HG02970 (cell line): ENCODE results near the gene NOL4L.
"Not testable (repeated sequence)": the region's sequence is repeated elsewhere in the genome, so short reads cannot be mapped to it uniquely, and the experiment has no call there.

Experiments used
- ATAC-seq: cut with Tn5 transposase; IDR thresholded peaks from one replicate; pipeline ENCODE4 v1.9.1; 2021; ENCODE audit warnings: mild to moderate bottlenecking, moderate library complexity, moderate number of reproducible peaks; ENCODE audit not compliant: unreplicated experiment, low FRiP score

NOL4L gene

DNA sequence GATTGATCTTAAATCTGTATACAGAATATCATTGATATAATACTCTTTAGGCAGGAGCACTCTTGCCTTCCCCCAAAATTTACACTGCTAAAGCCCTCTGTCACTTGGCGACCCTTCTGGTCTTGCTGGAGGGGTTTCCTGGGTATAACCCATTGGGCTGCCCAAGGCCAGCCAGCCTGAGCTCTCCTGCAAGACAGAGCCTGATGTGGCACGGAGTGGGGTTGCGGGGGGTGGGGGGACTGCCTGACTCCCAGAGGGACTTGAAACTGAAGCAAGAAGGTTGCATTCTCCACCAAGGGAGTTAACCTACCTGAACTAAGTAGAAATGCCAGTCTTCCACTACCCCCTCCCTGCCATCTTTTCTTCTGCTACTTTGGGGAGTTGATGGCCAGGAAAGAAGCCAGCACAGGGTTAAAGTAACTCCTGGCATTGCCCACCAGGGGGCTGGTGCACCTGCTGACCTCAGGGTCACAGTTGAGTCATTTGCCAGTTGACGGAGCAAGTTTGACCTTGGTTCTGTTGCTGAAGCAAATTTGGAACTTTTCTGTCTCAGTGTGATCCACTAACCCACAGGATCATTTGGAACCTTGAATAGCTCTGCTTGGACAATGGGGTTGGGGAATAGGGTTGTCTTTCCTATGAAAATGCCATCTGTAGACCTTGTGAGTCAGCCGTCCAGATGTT is 147.6 kb downstream of the NOL4L start:
- ATAC-seq = no peak

- no peak for ATAC-seq
Observed at GRCh38 chr20:32436968-32437367, 148.2 kb downstream of the NOL4L start.

GRCh38 chr20:32436142-32436861 is 148.8 kb downstream of the NOL4L start:
- no peak for ATAC-seq

- ATAC-seq = no peak
Observed at GRCh38 chr20:32435449-32436107, 149.6 kb downstream of the NOL4L start.

DNA sequence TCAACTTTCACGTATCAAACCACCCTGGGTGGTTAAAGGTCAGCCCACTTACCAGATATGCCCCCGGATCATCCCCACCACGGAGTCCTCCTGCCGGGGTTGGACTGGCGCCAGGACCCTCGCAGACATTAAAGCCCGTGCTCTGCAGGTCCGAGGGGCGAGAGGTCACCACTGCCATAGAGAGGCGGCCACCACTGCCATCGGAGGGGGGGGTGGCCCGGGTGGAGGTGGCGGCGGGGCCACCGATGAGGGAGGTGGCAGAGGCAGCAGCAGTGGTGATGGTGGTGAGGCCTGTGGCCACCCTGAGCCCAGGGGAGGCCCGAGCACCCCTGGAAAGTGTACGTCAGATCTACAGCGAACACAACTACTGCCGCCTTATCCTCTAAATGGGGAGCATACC is 150.7 kb downstream of the NOL4L start:
- no peak for ATAC-seq

- no peak for ATAC-seq
Observed at GRCh38 chr20:32433311-32434021, 151.7 kb downstream of the NOL4L start.

DNA sequence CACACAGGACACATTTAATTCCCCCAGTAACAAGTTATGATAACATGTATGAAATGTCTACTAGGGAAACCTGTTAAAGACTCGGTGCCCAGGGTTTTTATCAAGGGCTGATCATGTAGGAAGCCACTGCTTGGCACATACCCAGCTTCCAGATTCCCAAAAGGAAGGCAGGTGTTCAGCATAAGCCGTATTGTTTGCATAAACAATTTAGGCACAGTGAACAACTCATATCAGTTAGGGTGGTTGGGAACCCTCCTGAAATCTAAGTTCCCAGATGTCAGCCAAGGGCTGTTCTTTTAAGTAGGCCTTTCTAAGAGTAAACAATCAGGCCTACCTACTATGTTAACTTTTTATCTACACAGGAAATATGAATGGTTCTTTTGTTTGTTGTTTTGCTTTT is 152.9 kb downstream of the NOL4L start:
- no peak for ATAC-seq

DNA sequence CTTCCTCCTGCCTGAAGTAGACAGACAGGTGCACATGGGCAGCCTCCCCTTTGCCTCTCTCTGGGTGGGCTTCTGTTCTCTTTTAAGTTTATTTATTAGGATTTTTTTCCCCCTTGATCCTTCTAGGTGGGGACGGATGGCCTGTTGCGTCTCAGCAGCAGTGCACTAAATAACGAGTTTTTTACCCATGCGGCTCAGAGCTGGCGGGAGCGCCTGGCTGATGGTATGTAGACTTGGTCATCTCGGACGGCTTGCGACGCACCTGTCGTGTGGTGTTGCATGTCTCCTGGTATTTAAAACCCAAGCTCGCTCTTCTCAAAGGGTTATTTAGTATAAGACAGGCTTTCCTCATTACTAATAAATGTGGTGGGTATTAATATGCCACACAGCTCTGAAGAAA is 153.7 kb downstream of the NOL4L start:
- ATAC-seq = no peak

GRCh38 chr20:32429745-32430360 is 155.3 kb downstream of the NOL4L start:
- ATAC-seq = no peak

GRCh38 chr20:32429343-32429742 is 155.8 kb downstream of the NOL4L start:
- ATAC-seq = no peak

- no peak for ATAC-seq
Observed at GRCh38 chr20:32427996-32428395, 157.1 kb downstream of the NOL4L start.

GRCh38 chr20:32421290-32421689 is 163.8 kb downstream of the NOL4L start:
- ATAC-seq = no peak

GRCh38 chr20:32418376-32418775 is 166.8 kb downstream of the NOL4L start:
- no peak for ATAC-seq

- no peak for ATAC-seq
Observed at GRCh38 chr20:32416206-32416605, 168.9 kb downstream of the NOL4L start.

DNA sequence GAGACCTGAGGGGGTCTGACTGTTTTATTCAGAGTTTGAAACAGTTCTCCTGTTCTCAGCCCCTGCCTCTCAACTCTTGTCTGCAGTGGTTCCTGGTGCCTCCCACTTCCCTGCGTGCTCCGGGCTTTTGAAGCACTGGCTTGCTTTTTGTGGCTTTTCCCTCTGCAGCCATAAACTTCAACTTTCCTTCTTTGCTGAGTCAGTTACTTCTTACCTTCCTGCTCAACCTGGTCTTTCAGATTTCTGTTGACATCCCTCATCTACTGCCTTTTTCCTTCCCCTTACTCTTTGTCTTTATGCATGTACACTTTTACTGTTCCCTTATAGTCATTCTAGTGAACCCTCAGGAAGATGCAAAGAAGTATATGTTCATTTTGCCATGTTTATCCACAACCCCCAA is 169.6 kb downstream of the NOL4L start:
- ATAC-seq = no peak

- ATAC-seq = no peak
Observed at GRCh38 chr20:32411955-32412706, 173.0 kb downstream of the NOL4L start.

DNA sequence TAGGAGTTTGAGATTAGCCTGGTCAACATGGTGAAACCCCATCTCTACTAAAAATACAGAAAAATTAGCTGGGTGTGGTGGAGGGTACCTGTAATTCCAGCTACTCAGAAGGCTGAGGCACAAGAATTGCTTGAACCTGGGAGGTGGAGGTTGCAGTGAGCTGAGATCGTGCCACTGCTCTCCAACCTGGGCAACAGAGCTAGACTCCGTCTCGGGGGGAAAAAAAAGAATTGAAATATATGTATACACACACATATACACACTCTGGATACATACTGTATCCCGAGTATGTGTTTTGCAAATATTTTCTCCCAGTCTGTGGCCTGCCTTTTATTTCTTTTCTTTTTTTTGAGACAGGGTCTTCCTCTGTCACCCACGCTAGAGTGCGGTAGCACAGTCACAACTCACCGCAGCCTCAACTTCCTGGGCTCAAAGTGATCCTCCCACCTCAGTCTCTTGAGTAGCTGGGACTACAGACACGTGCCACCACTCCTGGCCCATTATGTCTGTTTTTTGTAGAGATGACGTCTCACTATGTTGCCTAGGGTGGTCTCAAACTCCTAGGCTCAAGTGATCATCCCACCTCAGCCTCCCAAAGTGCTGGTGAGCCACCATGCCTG is 177.9 kb downstream of the NOL4L start:
- not testable (repeated sequence) for ATAC-seq

DNA sequence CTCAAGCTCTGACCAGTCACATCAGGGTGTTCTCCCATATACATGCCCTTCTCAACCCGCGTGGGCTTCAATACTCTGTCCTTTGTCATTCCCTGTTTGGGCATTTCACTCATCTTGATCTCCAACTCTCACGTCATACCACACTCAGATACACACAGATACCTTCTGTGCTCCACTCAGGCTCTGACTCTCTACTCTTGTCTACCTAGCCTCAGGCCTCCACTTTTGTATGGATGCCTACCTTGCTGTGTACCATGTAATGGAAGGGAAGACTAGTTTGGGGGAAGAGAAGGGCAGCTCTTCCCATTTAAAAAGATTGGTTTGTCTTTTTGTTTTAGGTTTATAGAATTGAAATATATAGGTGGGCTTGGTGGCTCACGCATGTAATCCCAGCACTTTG is 178.4 kb downstream of the NOL4L start:
- ATAC-seq = no peak

DNA sequence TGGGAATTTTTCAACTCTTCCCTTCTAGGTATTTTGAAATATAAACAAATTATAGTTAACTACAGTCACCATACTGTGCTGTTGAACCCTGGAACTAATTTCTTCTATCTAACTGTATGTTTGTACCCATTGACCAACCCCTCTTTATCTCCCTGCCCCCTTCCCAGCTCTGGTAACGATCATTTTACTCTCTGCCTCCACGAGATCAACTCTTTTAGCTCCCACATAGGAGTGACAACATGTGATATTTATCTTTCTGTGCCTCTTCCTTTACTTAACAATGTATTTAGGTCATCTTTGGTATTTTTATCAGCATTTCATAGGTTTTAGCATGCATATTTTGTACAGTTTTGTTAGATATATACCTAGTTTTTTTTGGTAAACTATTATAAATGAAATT is 181.1 kb downstream of the NOL4L start:
- no peak for ATAC-seq
